GM12892 (cell line): ENCODE data around the gene RGS7.

Experiments
- POLR2A ChIP-seq: IDR thresholded peaks from 2 replicates; pipeline ENCODE4 v1.6.1; 2011; ENCODE audit warnings: low read depth, low read length, control low read depth
- POLR2AphosphoS5 ChIP-seq: IDR thresholded peaks from 2 replicates; pipeline ENCODE4 v1.6.1; 2011; ENCODE audit warnings: low read depth, low read length, control low read depth
- TAF1 ChIP-seq: IDR thresholded peaks from 2 replicates; pipeline ENCODE4 v1.6.1; 2011; ENCODE audit warnings: low read depth, mild to moderate bottlenecking, control low read depth, low read length, borderline replicate concordance

DNA sequence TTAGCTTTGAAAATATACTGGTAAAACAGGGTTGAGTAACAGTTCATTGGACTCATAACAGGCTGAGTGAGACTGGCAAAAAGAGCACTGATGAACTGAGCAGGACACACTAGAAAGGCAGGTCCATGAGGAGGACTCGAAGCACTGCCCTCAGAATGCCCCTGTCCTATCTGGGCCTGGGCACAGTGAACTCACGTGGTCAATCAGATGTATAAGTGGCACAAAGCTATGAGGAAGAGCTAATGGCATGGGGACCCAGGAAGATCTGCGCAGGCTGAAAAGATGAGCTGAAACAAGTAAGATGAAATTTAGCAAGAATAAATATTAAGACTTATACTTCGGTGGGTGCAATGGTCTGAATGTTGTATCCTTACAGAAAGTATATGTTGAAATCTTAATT, 9.2 kb upstream of the RGS7 start:
- TF ChIP-seq POLR2AphosphoS5 (no peak), POLR2A (no peak), TAF1 (no peak)
